Measurements from ENCODE around the gene SIL1. TPM values are rescaled to one million over a fixed set of nuclear protein-coding genes. Genes with fewer than 3 reads are reported as not detected.
"Not testable (repeated sequence)": the region's sequence is repeated elsewhere in the genome, so short reads cannot be mapped to it uniquely, and the experiment has no call there.

The SIL1 gene
- total RNA-seq, 4 donors from 2014 or later = 17.4 to 122 (median 58.3) TPM

- H3K4me1 ChIP-seq = peaks cover 0 to 13% of the 10 kb centered on the region in 2 donors
- intact Hi-C loops (cut with DNase I; ENCODE audit: low total_unique reads) = no loop called here
Observed at GRCh38 chr5:139183502-139183901, 14.7 kb downstream of the SIL1 start.

GRCh38 chr5:139182528-139183296, 15.5 kb downstream of the SIL1 start:
- Histone ChIP-seq H3K27ac (no peak overlapping the region), H3K36me3 (no peaks in the 10 kb centered on the region), H3K4me1 (peaks cover 0 to 20% of the 10 kb centered on the region in 2 donors), H3K4me3 (no peak overlapping the region), H3K9me3 (no peaks in the 10 kb centered on the region), H3K27me3 (no peaks in the 10 kb centered on the region)
- no peak for TF ChIP-seq POLR2A (IDR thresholded peaks at IDR 0.05)
- TF ChIP-seq CTCF (IDR thresholded peaks at IDR 0.05) = no peak
- DNase-seq = no peak
- intact Hi-C loops (cut with DNase I; ENCODE audit: low total_unique reads) = no loop called here

More at GRCh38 chr5:139183502-139183901, 14.7 kb downstream of the SIL1 start:
- TF ChIP-seq POLR2A (IDR thresholded peaks at IDR 0.05) = no peak
- TF ChIP-seq CTCF (IDR thresholded peaks at IDR 0.05) = no peak
- no peak overlapping the region for H3K4me3 ChIP-seq
- H3K27ac ChIP-seq = no peak overlapping the region
- H3K9me3 ChIP-seq = no peaks in the 10 kb centered on the region
- no peaks in the 10 kb centered on the region for H3K27me3 ChIP-seq
- DNase-seq = no peak
- no peaks in the 10 kb centered on the region for H3K36me3 ChIP-seq

GRCh38 chr5:139181835-139182452, 16.2 kb downstream of the SIL1 start:
- Histone ChIP-seq H3K27me3 (no peaks in the 10 kb centered on the region), H3K27ac (peak overlapping the region; percentile 11 to 22), H3K9me3 (no peaks in the 10 kb centered on the region), H3K4me3 (no peak overlapping the region), H3K36me3 (no peaks in the 10 kb centered on the region), H3K4me1 (peaks cover 0 to 23% of the 10 kb centered on the region in 2 donors)
- DNase-seq = peak in 1 of 2 donors; percentile 27
- TF ChIP-seq POLR2A (IDR thresholded peaks at IDR 0.05) = no peak
- TF ChIP-seq CTCF (IDR thresholded peaks at IDR 0.05) = no peak
- intact Hi-C loops (cut with DNase I; ENCODE audit: low total_unique reads) = no loop called here

GRCh38 chr5:139181322-139181730, 16.8 kb downstream of the SIL1 start:
- peak overlapping the region; percentile 11 to 22 for H3K27ac ChIP-seq
- DNase-seq = no peak
- H3K27me3 ChIP-seq = no peaks in the 10 kb centered on the region
- no peak overlapping the region for H3K4me3 ChIP-seq
- peaks cover 0 to 23% of the 10 kb centered on the region in 2 donors for H3K4me1 ChIP-seq
- intact Hi-C loops (cut with DNase I; ENCODE audit: low total_unique reads) = no loop called here
- H3K36me3 ChIP-seq = no peaks in the 10 kb centered on the region
- TF ChIP-seq POLR2A (IDR thresholded peaks at IDR 0.05) = no peak
- H3K9me3 ChIP-seq = no peaks in the 10 kb centered on the region

GRCh38 chr5:139180850-139181249, 17.3 kb downstream of the SIL1 start:
- peak overlapping the region in 1 of 2 donors; percentile 22 for H3K27ac ChIP-seq
- intact Hi-C loops (cut with DNase I; ENCODE audit: low total_unique reads) = no loop called here

GRCh38 chr5:139179778-139180513, 18.2 kb downstream of the SIL1 start:
- DNase-seq; H3K4me3 ChIP-seq; H3K36me3 ChIP-seq; intact Hi-C loops (cut with DNase I; ENCODE audit: low total_unique reads); H3K27me3 ChIP-seq; H3K9me3 ChIP-seq: not testable (repeated sequence)
- peak overlapping the region; percentile 75 to 90 for H3K27ac ChIP-seq
- H3K4me1 ChIP-seq = peaks cover 0 to 23% of the 10 kb centered on the region in 2 donors

More at GRCh38 chr5:139180850-139181249, 17.3 kb downstream of the SIL1 start:
- no peak for DNase-seq
- Histone ChIP-seq H3K4me1 (peaks cover 0 to 23% of the 10 kb centered on the region in 2 donors), H3K27me3 (no peaks in the 10 kb centered on the region), H3K36me3 (no peaks in the 10 kb centered on the region), H3K4me3 (no peak overlapping the region), H3K9me3 (no peaks in the 10 kb centered on the region)
- TF ChIP-seq POLR2A (IDR thresholded peaks at IDR 0.05) (no peak), CTCF (IDR thresholded peaks at IDR 0.05) (no peak)

All from uterus (tissue), 4 donors.